HL-60 (cell line): ENCODE data around the gene ZNF106.

Source experiments
- POLR2AphosphoS5 ChIP-seq: IDR thresholded peaks from 2 replicates; pipeline ENCODE4 v1.6.1; 2012; ENCODE audit warnings: low read depth
- TF ChIP-seq, protein P1 (sequence below): IDR thresholded peaks from one replicate; pipeline ENCODE4 v1.5.1; 2011; ENCODE audit warnings: low read length, control low read depth, inconsistent platforms; ENCODE audit not compliant: insufficient read depth

GRCh38 chr15:42365921-42366550, 124.9 kb downstream of the ZNF106 start:
- TF ChIP-seq, protein P1, sequence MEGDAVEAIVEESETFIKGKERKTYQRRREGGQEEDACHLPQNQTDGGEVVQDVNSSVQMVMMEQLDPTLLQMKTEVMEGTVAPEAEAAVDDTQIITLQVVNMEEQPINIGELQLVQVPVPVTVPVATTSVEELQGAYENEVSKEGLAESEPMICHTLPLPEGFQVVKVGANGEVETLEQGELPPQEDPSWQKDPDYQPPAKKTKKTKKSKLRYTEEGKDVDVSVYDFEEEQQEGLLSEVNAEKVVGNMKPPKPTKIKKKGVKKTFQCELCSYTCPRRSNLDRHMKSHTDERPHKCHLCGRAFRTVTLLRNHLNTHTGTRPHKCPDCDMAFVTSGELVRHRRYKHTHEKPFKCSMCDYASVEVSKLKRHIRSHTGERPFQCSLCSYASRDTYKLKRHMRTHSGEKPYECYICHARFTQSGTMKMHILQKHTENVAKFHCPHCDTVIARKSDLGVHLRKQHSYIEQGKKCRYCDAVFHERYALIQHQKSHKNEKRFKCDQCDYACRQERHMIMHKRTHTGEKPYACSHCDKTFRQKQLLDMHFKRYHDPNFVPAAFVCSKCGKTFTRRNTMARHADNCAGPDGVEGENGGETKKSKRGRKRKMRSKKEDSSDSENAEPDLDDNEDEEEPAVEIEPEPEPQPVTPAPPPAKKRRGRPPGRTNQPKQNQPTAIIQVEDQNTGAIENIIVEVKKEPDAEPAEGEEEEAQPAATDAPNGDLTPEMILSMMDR: no peak
- no peak for TF ChIP-seq POLR2AphosphoS5
